ENCODE results near the gene SEPTIN5. TPM values are rescaled to one million over a fixed set of nuclear protein-coding genes. Genes with fewer than 3 reads are reported as not detected.

SEPTIN5 gene
- total RNA-seq, 2 experiments from 2014 or later, result not detected

- H3K79me2 ChIP-seq (ENCODE audit: insufficient read depth, low read depth, low read length), result no peaks in the 10 kb centered on the region
- no peak overlapping the region for H3K4me2 ChIP-seq (ENCODE audit: low read length)
- H3K9me2 ChIP-seq (ENCODE audit: insufficient read depth, low read length), result no peaks in the 10 kb centered on the region
- DNase-seq (ENCODE audit: low spot score), result no peak
- intact Hi-C loops (cut with micrococcal nuclease; ENCODE audit: unreplicated experiment), result no loop called here
- no peaks in the 10 kb centered on the region for H3K36me3 ChIP-seq (ENCODE audit: insufficient read depth, low read length)
- no peak overlapping the region for H3K4me3 ChIP-seq (ENCODE audit: low read depth, low read length, poor library complexity, severe bottlenecking)
- POLR2A ChIA-PET, result no interaction called here
- TF ChIP-seq CTCF (conservative IDR thresholded peaks at IDR 0.05; ENCODE audit: low read length), result no peak
- no peak for TF ChIP-seq EZH2phosphoT487 (IDR thresholded peaks at IDR 0.05; ENCODE audit: borderline replicate concordance, low read depth, low read length)
- H4K20me1 ChIP-seq (ENCODE audit: insufficient read depth, low read length), result no peaks in the 10 kb centered on the region
- H3K9me3 ChIP-seq (ENCODE audit: low read length), result no peaks in the 10 kb centered on the region
- H2AFZ ChIP-seq (ENCODE audit: low read length), result no peak overlapping the region
- no peaks in the 10 kb centered on the region for H3K4me1 ChIP-seq (ENCODE audit: insufficient read depth, low read length, poor library complexity, severe bottlenecking)
- no TSS peak for BruUV-seq (replicated peaks)
- CTCF ChIA-PET (ENCODE audit: unreplicated experiment), result no interaction called here
- H3K27ac ChIP-seq (ENCODE audit: low read depth, low read length, poor library complexity, severe bottlenecking), result no peak overlapping the region
These were observed 43.0 kb upstream of the SEPTIN5 start for GRCh38 chr22:19671316-19671715.

- H3K27ac ChIP-seq (ENCODE audit: low read depth, low read length, poor library complexity, severe bottlenecking), result no peak overlapping the region
- H2AFZ ChIP-seq (ENCODE audit: low read length), result no peak overlapping the region
- no peak for DNase-seq (ENCODE audit: low spot score)
- H3K4me2 ChIP-seq (ENCODE audit: low read length), result no peak overlapping the region
- TF ChIP-seq EZH2phosphoT487 (IDR thresholded peaks at IDR 0.05; ENCODE audit: borderline replicate concordance, low read depth, low read length), result no peak
- TF ChIP-seq CTCF (conservative IDR thresholded peaks at IDR 0.05; ENCODE audit: low read length), result no peak
- no peaks in the 10 kb centered on the region for H3K9me3 ChIP-seq (ENCODE audit: low read length)
- POLR2A ChIA-PET, result interaction anchor here (0.7 kb wide), 1 partner anchor 106 kb away, joined by 4 read pairs; no protein-coding TSS in a partner anchor
- H4K20me1 ChIP-seq (ENCODE audit: insufficient read depth, low read length), result no peaks in the 10 kb centered on the region
- no peaks in the 10 kb centered on the region for H3K9me2 ChIP-seq (ENCODE audit: insufficient read depth, low read length)
- intact Hi-C loops (cut with micrococcal nuclease; ENCODE audit: unreplicated experiment), result no loop called here
- H3K4me3 ChIP-seq (ENCODE audit: low read depth, low read length, poor library complexity, severe bottlenecking), result no peak overlapping the region
- no TSS peak for BruUV-seq (replicated peaks)
- no peaks in the 10 kb centered on the region for H3K79me2 ChIP-seq (ENCODE audit: insufficient read depth, low read depth, low read length)
- no peaks in the 10 kb centered on the region for H3K4me1 ChIP-seq (ENCODE audit: insufficient read depth, low read length, poor library complexity, severe bottlenecking)
- CTCF ChIA-PET (ENCODE audit: unreplicated experiment), result no interaction called here
- H3K36me3 ChIP-seq (ENCODE audit: insufficient read depth, low read length), result no peaks in the 10 kb centered on the region
These were observed 42.1 kb upstream of the SEPTIN5 start for GRCh38 chr22:19672054-19672776.

- Histone ChIP-seq H3K4me1 (ENCODE audit: insufficient read depth, low read length, poor library complexity, severe bottlenecking) (no peaks in the 10 kb centered on the region), H3K9me2 (ENCODE audit: insufficient read depth, low read length) (no peaks in the 10 kb centered on the region), H3K79me2 (ENCODE audit: insufficient read depth, low read depth, low read length) (no peaks in the 10 kb centered on the region), H3K4me2 (ENCODE audit: low read length) (no peak overlapping the region), H3K9me3 (ENCODE audit: low read length) (no peaks in the 10 kb centered on the region), H3K36me3 (ENCODE audit: insufficient read depth, low read length) (no peaks in the 10 kb centered on the region), H3K27ac (ENCODE audit: low read depth, low read length, poor library complexity, severe bottlenecking) (no peak overlapping the region), H2AFZ (ENCODE audit: low read length) (no peak overlapping the region), H4K20me1 (ENCODE audit: insufficient read depth, low read length) (no peaks in the 10 kb centered on the region), H3K4me3 (ENCODE audit: low read depth, low read length, poor library complexity, severe bottlenecking) (no peak overlapping the region)
- POLR2A ChIA-PET, result interaction anchor here (0.8 kb wide), 1 partner anchor 658 kb away, joined by 3 read pairs; no protein-coding TSS in a partner anchor
- TF ChIP-seq CTCF (conservative IDR thresholded peaks at IDR 0.05; ENCODE audit: low read length), result no peak
- no peak for TF ChIP-seq EZH2phosphoT487 (IDR thresholded peaks at IDR 0.05; ENCODE audit: borderline replicate concordance, low read depth, low read length)
- CTCF ChIA-PET (ENCODE audit: unreplicated experiment), result no interaction called here
- BruUV-seq (replicated peaks), result no TSS peak
- no peak for DNase-seq (ENCODE audit: low spot score)
- intact Hi-C loops (cut with micrococcal nuclease; ENCODE audit: unreplicated experiment), result no loop called here
These were observed 40.6 kb upstream of the SEPTIN5 start for GRCh38 chr22:19673660-19674059.
